IMR-90 (cell line): ENCODE results near the gene CEP128. TPM values are rescaled to one million over a fixed set of nuclear protein-coding genes. Genes with fewer than 3 reads are reported as not detected.
A peak's percentile ranks its signal among the peaks of the same experiment; 100 is the strongest.

Source experiments
- ATAC-seq: fragments of 200-7000 bp; cut with Tn5 transposase; 2 replicates; pipeline ENCODE4 v1.9.1; 2020; ENCODE audit warnings: low read depth, mild to moderate bottlenecking, moderate library complexity
- BruUV-seq: library from RNA; stranded (reverse); fragments of 400-500 nt; replicated peaks from 2 replicates; lab custom pipeline; 2021; lab: Mats Ljungman, UMichigan
- CTCF ChIA-PET: fragments of 300-600 bp; formaldehyde crosslinking; extraction: SDS; loops from one replicate; lab custom pipeline; 2021; ENCODE audit warnings: antibody characterized with exemption; lab: Yijun Ruan, JAX
- POLR2A ChIA-PET: fragments of 300-600 bp; sonication (Branson Sonifier 250); formaldehyde crosslinking; loops from one replicate; lab custom pipeline; 2022; ENCODE audit warnings: antibody characterized with exemption; ENCODE audit not compliant: unreplicated experiment; lab: Charles Lee
- DNase-seq: peaks from one replicate; pipeline ENCODE4 v3.0.0; 2013
- H2AFZ ChIP-seq: replicated peaks from 2 replicates; pipeline ENCODE3; 2013; ENCODE audit warnings: low read length, mild to moderate bottlenecking; ENCODE audit not compliant: poor library complexity
- H2AK5ac ChIP-seq: 2 replicates; pipeline ENCODE4 v1.6.1; 2013; ENCODE audit warnings: low read depth, low read length, inconsistent platforms
- H2AK9ac ChIP-seq: replicated peaks from 2 replicates; pipeline ENCODE3; 2013; ENCODE audit warnings: mild to moderate bottlenecking, low read depth, low read length, moderate library complexity; ENCODE audit not compliant: poor library complexity
- H2BK120ac ChIP-seq: 2 replicates; pipeline ENCODE4 v1.6.1; 2013; ENCODE audit warnings: low read depth, low read length, inconsistent platforms
- H2BK15ac ChIP-seq: 3 replicates; pipeline ENCODE4 v1.6.1; 2013; ENCODE audit warnings: low read depth, low read length, inconsistent platforms
- H2BK20ac ChIP-seq: 2 replicates; pipeline ENCODE4 v1.6.1; 2013; ENCODE audit warnings: low read depth, mild to moderate bottlenecking, inconsistent platforms, low read length, moderate library complexity
- H2BK5ac ChIP-seq: 2 replicates; pipeline ENCODE4 v1.6.1; 2013; ENCODE audit warnings: mild to moderate bottlenecking, low read depth, low read length, inconsistent platforms; ENCODE audit not compliant: poor library complexity, severe bottlenecking
- H3K14ac ChIP-seq: replicated peaks from 2 replicates; pipeline ENCODE4 v1.6.1; 2013; ENCODE audit warnings: low read depth, low read length, inconsistent platforms
- H3K18ac ChIP-seq: 2 replicates; pipeline ENCODE4 v1.6.1; 2013; ENCODE audit warnings: low read depth, low read length, control low read depth
- H3K23ac ChIP-seq: 2 replicates; pipeline ENCODE4 v1.6.1; 2013; ENCODE audit warnings: low read depth, low read length, inconsistent platforms
- H3K27ac ChIP-seq: 2 replicates; pipeline ENCODE4 v1.5.1; 2013; ENCODE audit warnings: mild to moderate bottlenecking, control low read depth, low read length; ENCODE audit not compliant: insufficient read depth
- H3K27me3 ChIP-seq: 2 replicates; pipeline ENCODE4 v1.6.1; 2013; ENCODE audit warnings: low read length; ENCODE audit not compliant: control insufficient read depth, insufficient read depth
- H3K36me3 ChIP-seq: 2 replicates; pipeline ENCODE4 v1.6.1; 2013; ENCODE audit warnings: low read length, mixed read lengths; ENCODE audit not compliant: control insufficient read depth, insufficient read depth
- H3K4ac ChIP-seq: 2 replicates; pipeline ENCODE4 v1.6.1; 2013; ENCODE audit warnings: low read depth, low read length, inconsistent platforms
- H3K4me1 ChIP-seq: 2 replicates; pipeline ENCODE4 v1.6.1; 2013; ENCODE audit warnings: low read length, mixed read lengths; ENCODE audit not compliant: control insufficient read depth, insufficient read depth
- H3K4me2 ChIP-seq: 2 replicates; pipeline ENCODE4 v1.6.1; 2013; ENCODE audit warnings: low read depth, mild to moderate bottlenecking, control low read depth, low read length, moderate library complexity
- H3K4me3 ChIP-seq: 2 replicates; pipeline ENCODE4 v1.5.1; 2013; ENCODE audit warnings: low read depth, mild to moderate bottlenecking, control low read depth, low read length, moderate library complexity; ENCODE audit not compliant: insufficient read depth
- H3K56ac ChIP-seq: 2 replicates; pipeline ENCODE4 v1.6.1; 2013; ENCODE audit warnings: low read length, inconsistent platforms; ENCODE audit not compliant: insufficient read depth; ENCODE audit errors: extremely low read depth
- H3K79me1 ChIP-seq, 2 experiments: 2 replicates each; pipeline ENCODE4 v1.6.1; 2013; ENCODE audit warnings: low read length in 2 of 2, inconsistent platforms in 1 of 2, low read depth in 1 of 2
- H3K9ac ChIP-seq: 2 replicates; pipeline ENCODE4 v1.6.1; 2013; ENCODE audit warnings: low read depth, low read length, control low read depth
- H3K9me1 ChIP-seq: 2 replicates; pipeline ENCODE4 v1.6.1; 2013; ENCODE audit warnings: low read length, inconsistent platforms; ENCODE audit not compliant: insufficient read depth
- H3K9me3 ChIP-seq: 2 replicates; pipeline ENCODE4 v1.6.1; 2013; ENCODE audit warnings: low read length; ENCODE audit not compliant: control insufficient read depth, insufficient read depth
- H4K20me1 ChIP-seq: 2 replicates; pipeline ENCODE4 v1.6.1; 2013; ENCODE audit warnings: low read length, inconsistent platforms; ENCODE audit not compliant: insufficient read depth
- H4K5ac ChIP-seq: 2 replicates; pipeline ENCODE4 v1.6.1; 2013; ENCODE audit warnings: mild to moderate bottlenecking, low read depth, low read length, control low read depth
- H4K8ac ChIP-seq, 2 experiments: 2 replicates each; pipeline ENCODE4 v1.6.1; 2013; ENCODE audit warnings: low read depth in 2 of 2, low read length in 2 of 2, control low read depth in 1 of 2, inconsistent platforms in 1 of 2
- H4K91ac ChIP-seq: 2 replicates; pipeline ENCODE4 v1.6.1; 2013; ENCODE audit warnings: low read depth, low read length, inconsistent platforms; ENCODE audit not compliant: insufficient read depth
- CTCF ChIP-seq: conservative IDR thresholded peaks from 2 replicates; pipeline ENCODE4 v1.5.1; 2012; ENCODE audit warnings: mild to moderate bottlenecking, low read depth, low read length, improper control_type of control experiment
- FOS ChIP-seq: fragments of 150-350 bp; IDR thresholded peaks from 2 replicates; pipeline ENCODE4 v1.6.1; 2016; ENCODE audit warnings: low read depth, low read length
- MAFK ChIP-seq: IDR thresholded peaks from 2 replicates; pipeline ENCODE4 v1.6.1; 2012; ENCODE audit warnings: low read depth, low read length, improper control_type of control experiment
- NFE2L2 ChIP-seq: fragments of 150-350 bp; IDR thresholded peaks from 2 replicates; pipeline ENCODE4 v1.6.1; 2016; ENCODE audit warnings: low read depth, mild to moderate bottlenecking, low read length
- RAD21 ChIP-seq: IDR thresholded peaks from 2 replicates; pipeline ENCODE4 v1.6.1; 2012; ENCODE audit warnings: low read length, improper control_type of control experiment
- SMC3 ChIP-seq: fragments of 150-350 bp; IDR thresholded peaks from 2 replicates; pipeline ENCODE4 v1.6.1; 2016; ENCODE audit warnings: low read depth, mild to moderate bottlenecking, antibody characterized with exemption, low read length, moderate library complexity
- USF2 ChIP-seq: fragments of 150-350 bp; IDR thresholded peaks from 2 replicates; pipeline ENCODE4 v1.6.1; 2017; ENCODE audit warnings: mild to moderate bottlenecking, antibody characterized with exemption, low read length, low read depth
- WGBS, 2 experiments: methylation state at CpG; one replicate each; pipeline versions ENCODE4 v1.1.5 to v1.1.7; 2013; ENCODE audit warnings: missing lambda C conversion rate in 2 of 2; ENCODE audit not compliant: insufficient read length in 1 of 2; ENCODE audit errors: extremely low coverage in 2 of 2; 5-methylcytosine and 5-hydroxymethylcytosine counted together
- dilution Hi-C: fragments of 300-500 bp; cut with HindIII; formaldehyde crosslinking; loops from one replicate; pipeline ENCODE4 v1.14.3; 2018; ENCODE audit warnings: low sequenced_read_pairs; ENCODE audit not compliant: unreplicated experiment
- in situ Hi-C: fragments of 300-500 bp; cut with MboI; formaldehyde crosslinking; loops from 3 replicates; pipeline ENCODE4 v1.14.3; 2019; ENCODE audit warnings: low sequenced_read_pairs, inconsistent platforms, mixed read lengths
- intact Hi-C: fragments of 100-400 bp; cut with micrococcal nuclease; formaldehyde crosslinking; loops from 2 replicates; pipeline ENCODE4 v1.10.0; 2022
- polyA plus RNA-seq, 3 experiments: library from polyadenylated mRNA; depleted of rRNA; stranded (reverse); fragments of >200 nt; gene quantifications; 2 replicates each; pipeline ENCODE4 v1.2.3, GENCODE V29; 2012; ENCODE audit warnings: low replicate concordance in 1 of 3
- total RNA-seq: library from RNA; depleted of rRNA; stranded (reverse); fragments of >200 nt; gene quantifications from 2 replicates; pipeline ENCODE4 v1.2.3, GENCODE V29; 2012

The CEP128 gene
- total and polyA plus RNA-seq, 2 of the 4 experiments (the other 2 are of a cell fraction), result 1.9 to 5.7 TPM

- H4K5ac ChIP-seq, result no peak overlapping the region
- H3K9me3 ChIP-seq, result no peaks in the 10 kb centered on the region
- H3K23ac ChIP-seq, result no peak overlapping the region
- dilution Hi-C loops, result no loop called here
- H3K79me1 ChIP-seq, result peaks cover 0 to 2% of the 10 kb centered on the region in 2 experiments; a peak in 2 of 4 replicates
- H3K4ac ChIP-seq, result no peak overlapping the region
- H3K4me1 ChIP-seq, result peaks cover 2% of the 10 kb centered on the region; the same call in 1 of the 2 replicates
- no peak overlapping the region for H3K4me2 ChIP-seq
- in situ Hi-C loops, result loop anchor here (25.0 kb wide), 2 partner anchors 1588 to 1888 kb away; no protein-coding TSS in a partner anchor
- no peaks in the 10 kb centered on the region for H3K9me1 ChIP-seq
- no peaks in the 10 kb centered on the region for H4K20me1 ChIP-seq
- BruUV-seq, result no TSS peak
- no peak overlapping the region for H3K56ac ChIP-seq
- H3K27ac ChIP-seq, result no peak overlapping the region
- TF ChIP-seq FOS, result no peak
- peak; percentile 75 for TF ChIP-seq CTCF
- TF ChIP-seq NFE2L2, result no peak
- peak; percentile 78 for TF ChIP-seq RAD21
- TF ChIP-seq MAFK, result no peak
- TF ChIP-seq USF2, result no peak
- TF ChIP-seq SMC3, result peak; percentile 84
- H2BK120ac ChIP-seq, result no peak overlapping the region
- intact Hi-C loops, result loop anchor here (1.0 to 10.0 kb wide), 5 partner anchors 486 to 1883 kb away; no protein-coding TSS in a partner anchor
- no CpG with 5 or more reads among the region's 4 CpGs for WGBS, 2 experiments
- POLR2A ChIA-PET, result no interaction called here
- H2BK5ac ChIP-seq, result no peak overlapping the region
- no peak overlapping the region for H3K9ac ChIP-seq
- H3K14ac ChIP-seq, result no peak overlapping the region
- H4K91ac ChIP-seq, result no peak overlapping the region
- DNase-seq (peak; percentile 68), ATAC-seq (peak; percentile 78)
- no peak overlapping the region for H3K18ac ChIP-seq
- no peak overlapping the region for H2AK5ac ChIP-seq
- H2AFZ ChIP-seq, result no peak overlapping the region
- H4K8ac ChIP-seq, result no peak overlapping the region
- H2BK15ac ChIP-seq, result no peak overlapping the region
- CTCF ChIA-PET, result interaction anchor here (0.5 to 1.3 kb wide), 3 partner anchors 264 to 795 kb away, joined by 3 to 9 read pairs (median 6); no protein-coding TSS in a partner anchor
- H2AK9ac ChIP-seq, result no peak overlapping the region
- H3K36me3 ChIP-seq, result no peaks in the 10 kb centered on the region
- no peaks in the 10 kb centered on the region for H3K27me3 ChIP-seq
- no peak overlapping the region for H3K4me3 ChIP-seq
- H2BK20ac ChIP-seq, result no peak overlapping the region
Observed at GRCh38 chr14:80850197-80850814, 91.2 kb downstream of the CEP128 start.
